Measurements from ENCODE around the gene WNT4. TPM values are rescaled to one million over a fixed set of nuclear protein-coding genes. Genes with fewer than 3 reads are reported as not detected.
A peak's percentile ranks its signal among the peaks of the same experiment; 100 is the strongest.

The WNT4 gene
- total RNA-seq, 2 donors from 2014 or later: 0.44 TPM; not detected in 1

GRCh38 chr1:22137004-22137720 lies 5.7 kb downstream of the WNT4 start:
- H3K27me3 ChIP-seq (ENCODE audit: control insufficient read depth, insufficient read depth, low read length, poor library complexity, severe bottlenecking): peaks cover 21% of the 10 kb centered on the region
- peaks cover 19% of the 10 kb centered on the region for H3K27me3 Mint-ChIP-seq (ENCODE audit: insufficient read depth)
- no peak overlapping the region for H3K9ac ChIP-seq (ENCODE audit: extremely low read depth, low read length, poor library complexity, severe bottlenecking)
- H3K9me3 ChIP-seq (ENCODE audit: control insufficient read depth, low read length): no peaks in the 10 kb centered on the region
- no peak overlapping the region for H3K27ac ChIP-seq (ENCODE audit: low read depth, low read length)
- H3K9me3 Mint-ChIP-seq: no peaks in the 10 kb centered on the region
- H3K4me1 Mint-ChIP-seq: peaks cover 15% of the 10 kb centered on the region
- H3K27ac Mint-ChIP-seq: no peak overlapping the region
- no peak for TF ChIP-seq CTCF (conservative IDR thresholded peaks at IDR 0.05)
- no peak overlapping the region for H3K4me3 ChIP-seq (ENCODE audit: low read length)
- H3K4me3 Mint-ChIP-seq: no peak overlapping the region
- H3K36me3 ChIP-seq (ENCODE audit: control insufficient read depth, insufficient read depth, low read length): no peaks in the 10 kb centered on the region
- H3K36me3 Mint-ChIP-seq (ENCODE audit: low read depth): no peaks in the 10 kb centered on the region
- peaks cover 18% of the 10 kb centered on the region for H3K4me1 ChIP-seq (ENCODE audit: control insufficient read depth, insufficient read depth, low read length)
- 62 to 64% methylated on average over 12 to 16 of the region's 16 CpGs for WGBS, 2 experiments (ENCODE audit: insufficient coverage in 1 of 2, insufficient read length in 1 of 2)
- DNase-seq: peak; percentile 76

GRCh38 chr1:22133931-22134324 lies 9.0 kb downstream of the WNT4 start:
- Mint-ChIP-seq H3K9me3 (no peaks in the 10 kb centered on the region), H3K4me1 (peaks cover 8% of the 10 kb centered on the region), H3K27ac (no peak overlapping the region), H3K36me3 (ENCODE audit: low read depth) (no peaks in the 10 kb centered on the region), H3K27me3 (ENCODE audit: insufficient read depth) (no peaks in the 10 kb centered on the region), H3K4me3 (no peak overlapping the region)
- DNase-seq: no peak
- Histone ChIP-seq H3K27ac (ENCODE audit: low read depth, low read length) (no peak overlapping the region), H3K9ac (ENCODE audit: extremely low read depth, low read length, poor library complexity, severe bottlenecking) (no peak overlapping the region), H3K27me3 (ENCODE audit: control insufficient read depth, insufficient read depth, low read length, poor library complexity, severe bottlenecking) (no peaks in the 10 kb centered on the region), H3K9me3 (ENCODE audit: control insufficient read depth, low read length) (no peaks in the 10 kb centered on the region), H3K4me3 (ENCODE audit: low read length) (no peak overlapping the region), H3K4me1 (ENCODE audit: control insufficient read depth, insufficient read depth, low read length) (peaks cover 7% of the 10 kb centered on the region), H3K36me3 (ENCODE audit: control insufficient read depth, insufficient read depth, low read length) (no peaks in the 10 kb centered on the region)
- TF ChIP-seq CTCF (conservative IDR thresholded peaks at IDR 0.05): no peak
- WGBS, 2 experiments (ENCODE audit: insufficient coverage in 1 of 2, insufficient read length in 1 of 2): 46 to 80% methylated on average over 1 to 15 of the region's 15 CpGs

GRCh38 chr1:22133247-22133930 lies 9.5 kb downstream of the WNT4 start:
- WGBS, 2 experiments (ENCODE audit: insufficient coverage in 1 of 2, insufficient read length in 1 of 2): 73% methylated on average over 14 to 16 of the region's 16 CpGs
- Histone ChIP-seq H3K9ac (ENCODE audit: extremely low read depth, low read length, poor library complexity, severe bottlenecking) (no peak overlapping the region), H3K9me3 (ENCODE audit: control insufficient read depth, low read length) (no peaks in the 10 kb centered on the region), H3K27ac (ENCODE audit: low read depth, low read length) (no peak overlapping the region), H3K4me3 (ENCODE audit: low read length) (no peak overlapping the region), H3K27me3 (ENCODE audit: control insufficient read depth, insufficient read depth, low read length, poor library complexity, severe bottlenecking) (no peaks in the 10 kb centered on the region), H3K4me1 (ENCODE audit: control insufficient read depth, insufficient read depth, low read length) (peaks cover 7% of the 10 kb centered on the region), H3K36me3 (ENCODE audit: control insufficient read depth, insufficient read depth, low read length) (no peaks in the 10 kb centered on the region)
- no peaks in the 10 kb centered on the region for H3K9me3 Mint-ChIP-seq
- DNase-seq: peak; percentile 69
- H3K4me1 Mint-ChIP-seq: peaks cover 8% of the 10 kb centered on the region
- H3K36me3 Mint-ChIP-seq (ENCODE audit: low read depth): no peaks in the 10 kb centered on the region
- H3K27ac Mint-ChIP-seq: no peak overlapping the region
- H3K4me3 Mint-ChIP-seq: no peak overlapping the region
- no peaks in the 10 kb centered on the region for H3K27me3 Mint-ChIP-seq (ENCODE audit: insufficient read depth)
- TF ChIP-seq CTCF (conservative IDR thresholded peaks at IDR 0.05): no peak
